Psoas muscle (tissue), 8 donors: ENCODE results near the gene PRPF8. TPM values are rescaled to one million over a fixed set of nuclear protein-coding genes. Genes with fewer than 3 reads are reported as not detected.
"Not testable (repeated sequence)": the region's sequence is repeated elsewhere in the genome, so short reads cannot be mapped to it uniquely, and the experiment has no call there.

ENCODE experiments used
- ATAC-seq, 4 donors: fragments of 200-7000 bp; cut with Tn5 transposase; one replicate each; pipeline ENCODE4 v1.9.1; 2020; ENCODE audit warnings: moderate library complexity in 3 of 4, mild to moderate bottlenecking in 2 of 4
- DNase-seq, 2 donors: peaks; one replicate each; pipeline ENCODE4 v3.0.0-alpha.2; 2020
- H3K27ac ChIP-seq: fragments of 200-600 bp; one replicate; pipeline ENCODE4 v1.8.0; 2022
- H3K27me3 ChIP-seq, 3 donors: fragments of 200-600 bp in 1 of 3; one replicate each; pipeline versions ENCODE4 v1.6.1 to v1.8.0; 2013 to 2022; ENCODE audit warnings: low read length in 2 of 3, mild to moderate bottlenecking in 2 of 3, moderate library complexity in 1 of 3; ENCODE audit not compliant: insufficient read depth in 3 of 3
- H3K36me3 ChIP-seq, 2 donors: fragments of 200-600 bp in 1 of 2; one replicate each; pipeline versions ENCODE4 v1.6.1 to v1.8.0; 2013 to 2022; ENCODE audit warnings: low read depth in 1 of 2, mild to moderate bottlenecking in 1 of 2, moderate library complexity in 1 of 2; ENCODE audit not compliant: insufficient read depth in 1 of 2
- H3K4me1 ChIP-seq: fragments of 200-600 bp; one replicate; pipeline ENCODE4 v1.8.0; 2022
- H3K4me3 ChIP-seq: fragments of 200-600 bp; one replicate; pipeline ENCODE4 v1.8.0; 2022; ENCODE audit warnings: mild to moderate bottlenecking
- H3K9me3 ChIP-seq: fragments of 200-600 bp; one replicate; pipeline ENCODE4 v1.8.0; 2022
- WGBS, 3 donors: extraction: QIAGEN DNeasy Blood & Tissue Kit; methylation state at CpG; one replicate each; pipeline versions ENCODE4 v1.1.6 to v1.1.7; 2013; 5-methylcytosine and 5-hydroxymethylcytosine counted together
- intact Hi-C, 2 donors: fragments of 100-400 bp; cut with DNase I; formaldehyde crosslinking; loops; one replicate each; pipeline versions ENCODE4 v1.11.0 to v1.14.2; 2022
- polyA plus RNA-seq, 3 donors: library from polyadenylated mRNA; stranded (reverse); fragments of 200-250 nt; gene quantifications; one replicate each; pipeline ENCODE4 v1.2.3, GENCODE V29; 2013
- total RNA-seq, 4 donors: library from RNA; stranded (reverse); fragmentation: NEBNext Ultra II Directional in 2 of 4; extraction: Animal tissue kit (Norgen Biotek cat#: 25700) in 2 of 4; gene quantifications; one replicate each; pipeline versions ENCODE4 v1.2.1 to v1.2.4, GENCODE V29; 2021 to 2023
- TF ChIP-seq, protein P1 (sequence below): fragments of 200-600 bp; IDR thresholded peaks from one replicate; pipeline ENCODE4 v1.8.0; 2022; ENCODE audit warnings: antibody characterized with exemption
- donor health status: healthy with polysubstance abuse.
- donor health status: DM: no; HTN: no; CAD: no; lungs with moderate emphysema.
- donor health status: Bipolar disorder and iron deficiency.
- donor health status: healthy.
- donor health status: DM: yes; HTN: yes; CAD: no.
- donor health status: DM: no; HTN: no; CAD: no.
- donor health status: DM: no; HTN: no; CAD: no.
- donor health status: DM: yes; HTN: yes; CAD: no.

The PRPF8 gene
- total and polyA plus RNA-seq, 7 donors: 84.8 to 305 (median 218) TPM

DNA sequence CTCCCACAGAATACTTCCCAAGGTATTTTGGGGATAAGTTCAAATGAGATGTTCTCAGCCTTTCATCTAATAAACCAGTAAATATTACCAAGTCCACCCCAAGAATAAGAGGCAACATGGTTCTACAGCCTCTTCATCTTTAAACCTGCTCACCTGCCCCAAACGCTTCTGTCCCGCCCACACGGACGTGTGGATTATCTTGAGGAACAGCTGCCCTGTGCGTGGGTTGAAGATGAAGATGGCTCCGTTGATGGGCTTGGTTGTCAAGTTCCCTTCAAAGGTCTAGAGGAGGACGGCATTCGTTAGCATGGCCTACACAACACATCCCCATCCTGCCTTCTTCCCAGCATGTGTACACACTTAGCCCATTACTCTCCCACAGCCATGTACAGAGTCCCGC, 26.6 kb downstream of the PRPF8 start:
- DNase-seq: no peak

DNA sequence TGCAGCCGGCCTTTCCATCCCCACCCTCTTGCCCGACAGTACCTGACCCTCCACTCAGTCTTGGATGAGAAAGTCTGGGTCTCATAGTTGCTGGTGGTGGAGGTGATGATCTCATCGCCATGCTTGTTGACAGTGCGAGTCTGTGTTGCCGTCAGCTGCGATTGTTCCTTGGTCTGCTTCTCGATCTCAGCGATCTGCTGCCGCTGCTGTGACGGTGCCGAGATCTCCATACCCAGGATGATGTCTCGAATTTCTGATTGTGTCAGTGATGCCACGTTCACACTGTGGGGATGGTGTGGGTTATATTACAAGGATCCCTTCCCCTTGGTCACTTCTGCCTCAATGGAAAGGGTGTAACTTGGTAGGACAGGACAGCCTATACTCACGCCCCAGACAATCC, 30.9 kb downstream of the PRPF8 start:
- TF ChIP-seq, protein P1, sequence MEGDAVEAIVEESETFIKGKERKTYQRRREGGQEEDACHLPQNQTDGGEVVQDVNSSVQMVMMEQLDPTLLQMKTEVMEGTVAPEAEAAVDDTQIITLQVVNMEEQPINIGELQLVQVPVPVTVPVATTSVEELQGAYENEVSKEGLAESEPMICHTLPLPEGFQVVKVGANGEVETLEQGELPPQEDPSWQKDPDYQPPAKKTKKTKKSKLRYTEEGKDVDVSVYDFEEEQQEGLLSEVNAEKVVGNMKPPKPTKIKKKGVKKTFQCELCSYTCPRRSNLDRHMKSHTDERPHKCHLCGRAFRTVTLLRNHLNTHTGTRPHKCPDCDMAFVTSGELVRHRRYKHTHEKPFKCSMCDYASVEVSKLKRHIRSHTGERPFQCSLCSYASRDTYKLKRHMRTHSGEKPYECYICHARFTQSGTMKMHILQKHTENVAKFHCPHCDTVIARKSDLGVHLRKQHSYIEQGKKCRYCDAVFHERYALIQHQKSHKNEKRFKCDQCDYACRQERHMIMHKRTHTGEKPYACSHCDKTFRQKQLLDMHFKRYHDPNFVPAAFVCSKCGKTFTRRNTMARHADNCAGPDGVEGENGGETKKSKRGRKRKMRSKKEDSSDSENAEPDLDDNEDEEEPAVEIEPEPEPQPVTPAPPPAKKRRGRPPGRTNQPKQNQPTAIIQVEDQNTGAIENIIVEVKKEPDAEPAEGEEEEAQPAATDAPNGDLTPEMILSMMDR: no peak
- H3K4me3 ChIP-seq: no peak overlapping the region
- no peaks in the 10 kb centered on the region for H3K27me3 ChIP-seq
- H3K36me3 ChIP-seq: peaks cover 23 to 87% of the 10 kb centered on the region in 2 donors
- H3K27ac ChIP-seq: peak overlapping the region; percentile 23
- H3K9me3 ChIP-seq: no peaks in the 10 kb centered on the region
- intact Hi-C loops: no loop called here
- 85 to 88% (median 86%) methylated on average over 14 of the region's 14 CpGs for WGBS, 3 donors
- no peak for ATAC-seq
- H3K4me1 ChIP-seq: peaks cover 16% of the 10 kb centered on the region
- no peak for DNase-seq

More for the DNA sequence above, 26.6 kb downstream of the PRPF8 start:
- Histone ChIP-seq H3K27me3 (no peaks in the 10 kb centered on the region), H3K9me3 (no peaks in the 10 kb centered on the region), H3K36me3 (peaks cover 36 to 100% of the 10 kb centered on the region in 2 donors), H3K27ac (no peak overlapping the region), H3K4me3 (no peak overlapping the region), H3K4me1 (no peaks in the 10 kb centered on the region)
- intact Hi-C loops: no loop called here
- TF ChIP-seq, protein P1: no peak
- WGBS, 3 donors: 92% methylated on average over 9 of the region's 9 CpGs
- no peak for ATAC-seq

DNA sequence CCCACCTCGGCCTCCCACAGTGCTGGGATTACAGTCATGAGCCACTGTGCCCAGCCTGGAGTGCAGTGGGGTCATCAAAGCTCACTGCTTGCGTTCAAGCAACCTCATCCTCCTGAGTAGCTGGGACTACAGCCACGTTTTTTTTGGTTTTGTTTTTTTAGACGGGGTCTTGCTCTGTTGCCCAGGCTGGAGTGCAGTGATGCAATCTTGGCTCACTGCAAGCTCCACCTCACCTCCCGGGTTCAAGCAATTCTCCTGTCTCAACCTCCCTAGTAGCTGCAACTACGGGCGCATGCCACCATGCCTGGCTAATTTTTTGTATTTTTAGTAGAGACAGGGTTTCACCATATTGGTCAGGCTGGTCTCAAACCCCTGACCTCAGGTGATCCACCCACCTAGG, 31.9 kb downstream of the PRPF8 start:
- 78 to 87% (median 80%) methylated on average over 7 of the region's 7 CpGs for WGBS, 3 donors
- H3K4me3 ChIP-seq, intact Hi-C loops, DNase-seq, ATAC-seq, H3K9me3 ChIP-seq, H3K27me3 ChIP-seq: not testable (repeated sequence)
- Histone ChIP-seq H3K27ac (peak overlapping the region; percentile 100), H3K36me3 (peaks cover 23 to 77% of the 10 kb centered on the region in 2 donors), H3K4me1 (peaks cover 19% of the 10 kb centered on the region)

DNA sequence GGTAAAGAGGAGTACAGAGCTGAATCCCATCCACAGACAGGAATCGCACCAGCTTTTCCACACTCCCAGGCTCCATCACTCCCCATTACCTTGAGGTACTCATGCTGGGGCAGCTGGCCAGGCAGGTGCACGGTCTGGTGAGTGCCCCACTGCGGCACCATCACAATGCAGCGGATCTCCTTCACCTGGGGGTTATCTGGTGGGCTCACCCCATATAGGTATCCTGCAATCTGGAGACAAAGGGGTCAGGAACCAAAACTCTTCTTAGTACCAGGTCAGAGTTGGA, 33.2 kb downstream of the PRPF8 start:
- intact Hi-C loops: loop anchor here in 1 of 2 donors (2.0 kb wide), 1 partner anchor 17 kb away; no protein-coding TSS in a partner anchor
- Histone ChIP-seq H3K36me3 (peaks cover 17 to 77% of the 10 kb centered on the region in 2 donors), H3K27me3 (no peaks in the 10 kb centered on the region), H3K4me1 (peaks cover 23% of the 10 kb centered on the region), H3K9me3 (no peaks in the 10 kb centered on the region), H3K4me3 (no peak overlapping the region), H3K27ac (peak overlapping the region; percentile 100)
- DNase-seq (no peak), ATAC-seq (no peak)
- TF ChIP-seq, protein P1: no peak
- 90 to 95% (median 93%) methylated on average over 4 of the region's 4 CpGs for WGBS, 3 donors

DNA sequence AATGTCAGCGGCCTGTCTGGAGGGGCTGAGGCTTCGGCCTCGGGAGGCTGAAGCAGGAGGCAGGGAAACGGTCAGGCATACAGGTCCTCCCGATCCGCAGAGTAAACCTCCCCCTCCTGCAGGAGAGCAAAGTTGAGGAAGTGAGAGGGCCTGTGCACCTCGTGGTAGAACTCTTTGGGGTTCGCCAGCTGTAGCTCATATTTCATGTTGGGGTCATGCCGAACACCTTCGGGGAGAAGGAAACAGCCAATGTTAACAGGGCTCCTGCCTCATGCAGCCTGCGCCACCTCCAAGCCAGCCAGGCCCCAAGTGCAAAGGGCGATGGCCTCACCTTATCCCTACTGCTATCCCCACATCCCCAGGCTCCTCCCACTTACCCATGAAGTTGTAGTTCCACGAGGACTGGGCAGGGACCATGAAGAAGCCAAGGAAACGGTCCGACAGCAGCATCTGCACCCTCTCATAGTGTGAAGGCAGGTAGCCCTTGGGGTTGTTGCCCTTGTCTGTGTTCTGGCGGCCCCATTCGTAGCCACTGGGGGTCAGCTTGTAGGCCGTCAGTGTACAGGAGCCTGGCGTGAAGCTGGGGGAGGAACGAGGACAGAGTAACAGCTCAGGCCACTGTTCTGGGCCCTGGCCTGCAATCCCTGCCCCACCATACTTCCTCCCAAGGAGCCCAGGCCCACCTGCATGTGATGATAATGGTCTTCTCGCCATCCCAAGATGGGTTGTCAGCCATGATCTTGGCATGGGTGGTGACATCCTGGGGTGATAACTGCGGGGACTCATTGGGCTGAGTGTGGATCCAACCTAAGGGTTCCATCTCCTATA, 33.7 kb downstream of the PRPF8 start:
- 66 to 80% (median 70%) methylated on average over 22 of the region's 22 CpGs for WGBS, 3 donors
- Histone ChIP-seq H3K4me3 (peak overlapping the region; percentile 90), H3K36me3 (peaks cover 12 to 77% of the 10 kb centered on the region in 2 donors), H3K9me3 (no peaks in the 10 kb centered on the region), H3K27ac (peak overlapping the region; percentile 100), H3K4me1 (peaks cover 23% of the 10 kb centered on the region), H3K27me3 (no peaks in the 10 kb centered on the region)
- ATAC-seq: no peak
- no peak for DNase-seq
- intact Hi-C loops: loop anchor here in 1 of 2 donors (2.0 kb wide), 1 partner anchor 18 kb away; no protein-coding TSS in a partner anchor
- TF ChIP-seq, protein P1: no peak
